Kidney epithelial cell (primary cell): ENCODE data around the gene FAM53B. TPM values are rescaled to one million over a fixed set of nuclear protein-coding genes. Genes with fewer than 3 reads are reported as not detected.

Source experiments
- DNase-seq: peaks from one replicate; pipeline ENCODE4 v3.0.0-alpha.2; 2010; ENCODE audit warnings: low read depth
- H3K27me3 ChIP-seq: 2 replicates; pipeline ENCODE4 v1.6.0; 2011; ENCODE audit warnings: low read length; ENCODE audit not compliant: control insufficient read depth, insufficient read depth
- H3K36me3 ChIP-seq: 2 replicates; pipeline ENCODE4 v1.5.1; 2011; ENCODE audit warnings: low read length; ENCODE audit not compliant: control insufficient read depth, insufficient read depth
- H3K4me3 ChIP-seq: 2 replicates; pipeline ENCODE4 v1.5.1; 2011; ENCODE audit warnings: low read depth, mild to moderate bottlenecking, control low read depth, low read length
- total RNA-seq: library from RNA; depleted of rRNA; stranded (reverse); fragments of >200 nt; gene quantifications from 2 replicates; pipeline ENCODE4 v1.2.3, GENCODE V29; 2015
- TF ChIP-seq, protein P1 (sequence below): IDR thresholded peaks from 2 replicates; pipeline ENCODE4 v1.5.1; 2011; ENCODE audit warnings: mild to moderate bottlenecking, moderate library complexity, low read length, control low read depth, inconsistent platforms; ENCODE audit not compliant: insufficient read depth, poor library complexity, severe bottlenecking

The FAM53B gene
- total RNA-seq, 1 donor from 2014 or later = 16.1 TPM

DNA sequence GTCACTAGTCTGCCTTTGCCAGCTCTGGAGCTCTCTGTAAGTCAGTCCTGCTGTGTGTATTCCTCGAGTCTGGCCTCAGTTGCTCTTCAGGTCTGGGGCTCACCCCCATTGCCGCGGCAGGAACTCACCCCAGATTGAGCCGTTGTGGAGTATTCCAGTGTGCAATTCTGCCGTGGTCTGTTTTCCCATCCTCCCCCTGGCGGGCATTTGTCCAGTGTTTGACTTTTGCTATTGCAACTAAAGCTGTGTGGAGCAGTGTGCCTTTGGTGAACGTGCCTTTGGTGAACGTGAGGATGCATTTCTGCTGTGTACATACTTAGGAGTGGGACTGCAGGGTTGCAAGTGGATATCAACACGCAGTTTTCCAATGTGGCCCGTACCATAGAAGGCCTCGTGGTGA, 134.5 kb downstream of the FAM53B start:
- Histone ChIP-seq H3K27me3 (peaks cover 9% of the 10 kb centered on the region), H3K36me3 (no peaks in the 10 kb centered on the region), H3K4me3 (no peak overlapping the region)
- DNase-seq = no peak
- TF ChIP-seq, protein P1, sequence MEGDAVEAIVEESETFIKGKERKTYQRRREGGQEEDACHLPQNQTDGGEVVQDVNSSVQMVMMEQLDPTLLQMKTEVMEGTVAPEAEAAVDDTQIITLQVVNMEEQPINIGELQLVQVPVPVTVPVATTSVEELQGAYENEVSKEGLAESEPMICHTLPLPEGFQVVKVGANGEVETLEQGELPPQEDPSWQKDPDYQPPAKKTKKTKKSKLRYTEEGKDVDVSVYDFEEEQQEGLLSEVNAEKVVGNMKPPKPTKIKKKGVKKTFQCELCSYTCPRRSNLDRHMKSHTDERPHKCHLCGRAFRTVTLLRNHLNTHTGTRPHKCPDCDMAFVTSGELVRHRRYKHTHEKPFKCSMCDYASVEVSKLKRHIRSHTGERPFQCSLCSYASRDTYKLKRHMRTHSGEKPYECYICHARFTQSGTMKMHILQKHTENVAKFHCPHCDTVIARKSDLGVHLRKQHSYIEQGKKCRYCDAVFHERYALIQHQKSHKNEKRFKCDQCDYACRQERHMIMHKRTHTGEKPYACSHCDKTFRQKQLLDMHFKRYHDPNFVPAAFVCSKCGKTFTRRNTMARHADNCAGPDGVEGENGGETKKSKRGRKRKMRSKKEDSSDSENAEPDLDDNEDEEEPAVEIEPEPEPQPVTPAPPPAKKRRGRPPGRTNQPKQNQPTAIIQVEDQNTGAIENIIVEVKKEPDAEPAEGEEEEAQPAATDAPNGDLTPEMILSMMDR = no peak

DNA sequence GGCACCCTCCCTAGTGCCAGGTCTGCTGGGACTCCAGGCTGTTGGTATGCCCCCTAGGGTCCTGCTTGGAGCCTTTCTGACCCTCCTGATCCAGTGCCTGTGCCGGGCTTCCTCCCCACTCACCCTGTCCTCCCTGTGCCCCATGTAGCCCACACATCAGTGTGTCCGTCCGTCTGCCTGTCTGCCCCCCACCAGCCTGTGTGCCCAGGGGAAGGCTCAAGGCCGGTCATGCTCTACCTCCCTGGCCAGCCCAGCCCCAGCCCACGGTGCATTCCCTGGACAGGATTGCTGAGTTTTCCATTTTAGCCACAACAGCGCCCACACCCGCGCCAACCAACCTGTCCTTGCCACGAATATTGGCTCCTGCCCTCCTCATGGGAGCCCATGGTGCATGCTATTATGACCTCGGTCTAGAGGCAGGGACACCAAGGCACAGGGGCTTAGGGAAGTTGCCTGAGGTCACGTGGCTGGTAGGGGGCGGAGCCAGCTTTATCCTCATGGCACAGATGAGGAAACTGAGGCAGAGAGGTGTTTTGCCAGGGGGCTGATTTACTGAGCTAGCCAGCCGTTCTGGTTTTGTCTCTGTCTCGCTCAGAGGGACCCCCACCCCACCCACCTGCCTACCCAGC, 136.0 kb downstream of the FAM53B start:
- TF ChIP-seq, protein P1 = no peak
- DNase-seq = no peak
- Histone ChIP-seq H3K4me3 (no peak overlapping the region), H3K27me3 (peaks cover 9% of the 10 kb centered on the region), H3K36me3 (no peaks in the 10 kb centered on the region)

DNA sequence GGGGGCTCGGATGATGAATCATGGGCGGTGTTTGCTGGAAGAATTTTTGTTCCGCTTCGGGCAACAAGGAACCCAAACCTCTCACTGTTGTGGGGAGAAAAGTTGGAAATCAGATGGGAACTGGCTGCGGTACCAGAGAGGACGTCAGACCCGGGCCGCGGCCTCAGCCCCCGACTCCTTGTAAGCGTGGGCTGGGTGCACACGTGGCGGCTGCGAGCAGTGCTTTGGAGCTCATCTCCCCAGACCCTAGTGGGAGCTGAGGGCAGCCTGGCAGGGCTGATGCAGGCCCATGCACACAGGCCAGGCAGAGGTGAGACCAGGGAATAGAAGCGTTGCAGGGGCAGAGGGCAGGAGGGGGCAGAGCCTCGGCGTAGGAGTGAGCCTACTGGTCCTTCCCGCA, 136.5 kb downstream of the FAM53B start:
- peaks cover 9% of the 10 kb centered on the region for H3K27me3 ChIP-seq

DNA sequence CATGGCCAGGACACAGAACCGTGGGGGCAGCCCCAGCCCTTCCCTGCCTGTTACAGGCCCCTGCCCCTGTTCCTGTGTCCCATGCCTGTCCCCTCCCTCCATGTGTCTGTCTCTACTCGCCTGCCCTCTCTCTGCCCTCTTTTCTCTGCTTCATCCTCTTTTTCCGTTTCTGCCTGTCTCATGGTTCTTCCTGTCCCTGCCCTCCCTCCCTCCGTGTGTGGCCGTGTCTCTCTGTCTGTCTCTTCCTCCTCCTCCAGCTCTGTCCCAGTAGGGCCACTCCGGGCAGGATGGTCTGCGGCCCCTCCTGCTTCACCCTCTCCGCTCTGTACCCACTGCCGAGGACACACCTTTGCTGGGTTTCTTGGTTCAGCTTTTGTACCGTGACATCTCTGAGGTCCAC, 137.4 kb downstream of the FAM53B start:
- DNase-seq = no peak
- peaks cover 12% of the 10 kb centered on the region for H3K27me3 ChIP-seq
- TF ChIP-seq, protein P1 = no peak
- no peak overlapping the region for H3K4me3 ChIP-seq
- no peaks in the 10 kb centered on the region for H3K36me3 ChIP-seq

More for the DNA sequence above, 136.5 kb downstream of the FAM53B start:
- TF ChIP-seq, protein P1 = no peak
- no peak for DNase-seq
- H3K36me3 ChIP-seq = no peaks in the 10 kb centered on the region
- H3K4me3 ChIP-seq = no peak overlapping the region

DNA sequence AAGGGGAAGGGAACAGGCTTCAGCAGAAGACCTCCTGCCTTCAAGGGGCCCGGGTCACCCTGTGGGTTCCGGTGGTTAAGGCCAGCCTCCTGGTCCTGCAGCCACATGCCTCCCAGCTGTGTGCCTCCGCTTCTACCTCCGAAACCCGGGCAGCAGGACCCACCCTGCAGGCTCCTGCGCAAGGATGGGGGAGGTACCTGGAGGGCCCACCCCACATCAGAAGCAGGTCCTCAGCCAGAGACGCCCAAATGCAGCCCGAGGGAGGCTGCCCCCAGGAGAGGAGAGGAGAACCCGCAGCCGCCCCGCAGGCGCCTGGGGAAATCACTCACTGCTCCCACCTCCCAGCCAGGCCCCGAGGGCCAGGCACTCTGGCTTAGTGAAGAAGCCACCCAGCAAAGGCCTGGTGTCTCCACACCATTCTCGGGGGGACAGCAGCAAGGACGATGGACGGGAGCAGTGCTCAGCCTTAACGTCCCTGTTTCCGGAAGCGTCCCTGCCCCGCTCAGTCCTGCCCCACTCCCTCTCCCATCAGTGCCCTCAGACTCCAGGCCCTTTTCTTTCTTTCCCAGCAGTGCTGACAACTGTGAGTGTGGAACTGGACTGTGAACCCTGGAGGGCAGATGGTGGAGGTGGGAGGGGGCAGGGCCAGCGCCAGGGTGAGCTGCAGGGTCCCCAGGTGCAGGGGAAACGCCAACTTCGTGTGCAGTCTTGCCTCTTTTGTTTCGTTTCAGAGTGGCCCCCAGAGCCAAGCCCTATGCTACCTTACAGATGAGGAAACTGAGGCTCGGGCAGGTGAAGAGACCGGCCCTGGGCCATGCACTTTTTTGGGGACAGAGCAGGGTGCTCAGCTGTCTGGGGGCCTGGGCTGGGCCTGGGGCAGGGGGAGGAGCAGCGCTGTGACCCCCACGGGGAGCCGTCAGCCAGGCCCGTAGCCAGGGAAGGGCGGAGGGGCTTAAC, 138.0 kb downstream of the FAM53B start:
- Histone ChIP-seq H3K4me3 (no peak overlapping the region), H3K27me3 (peaks cover 18% of the 10 kb centered on the region), H3K36me3 (no peaks in the 10 kb centered on the region)
- TF ChIP-seq, protein P1 = no peak
- DNase-seq = no peak

DNA sequence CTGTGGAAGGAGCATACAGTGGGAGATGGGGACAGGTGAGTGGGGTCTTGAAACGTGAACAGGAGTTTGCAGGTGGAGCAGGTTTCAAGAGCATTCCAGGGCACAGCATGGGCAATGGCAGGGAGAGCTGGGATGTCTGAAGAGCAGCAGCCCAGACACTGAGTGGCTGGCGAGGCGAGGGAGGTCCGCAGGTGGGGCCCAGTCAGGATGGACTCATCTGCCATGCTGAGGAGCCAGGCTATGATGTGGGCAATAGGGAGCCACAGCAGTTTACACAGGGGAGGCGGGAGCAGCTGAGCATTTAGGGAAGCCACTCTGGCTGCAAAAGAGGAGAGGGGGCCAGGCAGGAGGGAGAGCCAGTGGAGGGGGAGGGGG, 138.7 kb downstream of the FAM53B start:
- DNase-seq = no peak
- Histone ChIP-seq H3K4me3 (no peak overlapping the region), H3K36me3 (no peaks in the 10 kb centered on the region), H3K27me3 (peaks cover 22% of the 10 kb centered on the region)
- TF ChIP-seq, protein P1 = no peak
